Fibroblast of lung (primary cell): Measurements from ENCODE around the gene BCL6B. TPM values are rescaled to one million over a fixed set of nuclear protein-coding genes. Genes with fewer than 3 reads are reported as not detected.

Source experiments
- DNase-seq, 2 donors: peaks; one replicate each; pipeline versions ENCODE4 v3.0.0 to v3.0.0-alpha.2; 2010; ENCODE audit warnings: low read depth in 2 of 2
- H2AFZ ChIP-seq: 2 replicates; pipeline ENCODE4 v1.5.1; 2012; ENCODE audit warnings: low read length, control low read depth, inconsistent platforms
- H3K27ac ChIP-seq: 2 replicates; pipeline ENCODE4 v1.5.1; 2011; ENCODE audit warnings: low read length, control low read depth; ENCODE audit not compliant: insufficient read depth
- H3K27me3 ChIP-seq: 2 replicates; pipeline ENCODE4 v1.5.1; 2011; ENCODE audit warnings: mild to moderate bottlenecking, low read length; ENCODE audit not compliant: control insufficient read depth, insufficient read depth
- H3K36me3 ChIP-seq: 2 replicates; pipeline ENCODE4 v1.5.1; 2011; ENCODE audit warnings: low read length; ENCODE audit not compliant: control insufficient read depth, insufficient read depth
- H3K4me1 ChIP-seq: 2 replicates; pipeline ENCODE4 v1.5.1; 2011; ENCODE audit warnings: low read length; ENCODE audit not compliant: control insufficient read depth, insufficient read depth; ENCODE audit errors: extremely low read depth
- H3K4me2 ChIP-seq: 2 replicates; pipeline ENCODE4 v1.5.1; 2011; ENCODE audit warnings: low read length, control low read depth; ENCODE audit not compliant: insufficient read depth; ENCODE audit errors: extremely low read depth
- H3K4me3 ChIP-seq, 4 experiments: fragments of 200-600 bp in 1 of 4; sonication (generic) in 1 of 4; replicated peaks in 1 of 4; 2 replicates each; pipeline ENCODE4 v1.5.1; 2011 to 2016; ENCODE audit warnings: low read length in 4 of 4, low read depth in 3 of 4, mild to moderate bottlenecking in 3 of 4, control low read depth in 2 of 4, inconsistent platforms in 1 of 4, mixed read lengths in 1 of 4; ENCODE audit not compliant: insufficient read depth in 1 of 4; ENCODE audit errors: control extremely low read depth in 1 of 4
- H3K79me2 ChIP-seq: 2 replicates; pipeline ENCODE4 v1.5.1; 2012; ENCODE audit warnings: mild to moderate bottlenecking, low read length, inconsistent platforms; ENCODE audit not compliant: control insufficient read depth, insufficient read depth
- H3K9ac ChIP-seq: 2 replicates; pipeline ENCODE4 v1.5.1; 2011; ENCODE audit warnings: mild to moderate bottlenecking, low read length, control low read depth; ENCODE audit not compliant: insufficient read depth
- H3K9me3 ChIP-seq: 2 replicates; pipeline ENCODE4 v1.5.1; 2012; ENCODE audit warnings: low read depth, low read length; ENCODE audit not compliant: control insufficient read depth, insufficient read depth
- H4K20me1 ChIP-seq: 2 replicates; pipeline ENCODE4 v1.5.1; 2011; ENCODE audit warnings: low read length; ENCODE audit not compliant: control insufficient read depth, insufficient read depth; ENCODE audit errors: extremely low read depth
- EZH2 ChIP-seq: IDR thresholded peaks from 2 replicates; pipeline ENCODE4 v1.5.1; 2012; ENCODE audit warnings: low read length, control low read depth, mild to moderate bottlenecking; ENCODE audit errors: missing control alignments
- polyA plus RNA-seq, 2 donors: library from polyadenylated mRNA; depleted of rRNA in 1 of 2; stranded (reverse) in 1 of 2; unstranded in 1 of 2; fragments of >200 nt; gene quantifications; 2 replicates each; pipeline ENCODE4 v1.2.1, GENCODE V29; 2011 to 2012; ENCODE audit warnings: missing spikeins in 1 of 2
- total RNA-seq: library from RNA; depleted of rRNA; stranded (reverse); fragments of >200 nt; gene quantifications from 2 replicates; pipeline ENCODE4 v1.2.1, GENCODE V29; 2014
- TF ChIP-seq, protein P1 (sequence below), 2 donors: IDR thresholded peaks in 1 of 2; conservative IDR thresholded peaks in 1 of 2; 1 replicate in 1 of 2; 2 replicates in 1 of 2; pipeline ENCODE4 v1.5.1; 2011 to 2012; ENCODE audit warnings: low read length in 2 of 2, control low read depth in 1 of 2, inconsistent platforms in 1 of 2, low read depth in 1 of 2, mild to moderate bottlenecking in 1 of 2

Gene BCL6B
- total and polyA plus RNA-seq, 2 donors (not counting 1 experiment from before 2014, with no cell fraction given), result 0.02 to 0.50 TPM

DNA sequence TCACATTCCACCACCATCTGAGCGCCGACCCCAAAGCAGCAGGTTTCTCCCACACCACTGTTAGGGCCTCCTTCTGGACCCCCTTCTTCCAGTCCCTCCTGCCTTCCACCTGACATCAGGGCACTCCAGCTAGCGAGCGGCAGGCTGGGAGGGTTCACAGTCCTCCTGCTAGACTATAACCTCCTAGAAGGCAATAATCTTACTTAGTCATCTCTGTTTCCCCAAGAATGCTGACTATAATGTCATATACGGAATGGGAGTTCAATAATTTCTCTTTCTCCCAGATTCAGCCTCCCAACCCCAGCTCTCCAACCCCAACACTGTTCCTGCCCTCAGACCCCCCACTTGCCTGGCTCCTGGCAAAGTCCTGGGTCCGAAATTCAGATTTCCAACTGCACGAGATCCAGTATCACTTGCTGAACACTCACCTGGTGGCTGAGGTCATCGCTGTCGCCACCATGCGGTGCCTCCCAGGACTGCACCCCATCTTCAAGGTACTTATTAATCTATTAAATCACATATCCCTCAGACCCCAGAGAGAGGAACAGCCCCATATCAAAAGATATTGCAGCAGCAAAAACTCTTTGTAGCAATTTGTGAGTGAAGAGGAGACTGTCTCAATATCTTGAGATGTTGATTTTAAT is 21.4 kb upstream of the BCL6B start:
- Histone ChIP-seq H3K4me2 (no peak overlapping the region), H4K20me1 (peaks cover 2% of the 10 kb centered on the region), H3K9me3 (no peaks in the 10 kb centered on the region), H2AFZ (no peak overlapping the region), H3K36me3 (peaks cover 9% of the 10 kb centered on the region), H3K27me3 (no peaks in the 10 kb centered on the region), H3K4me1 (no peaks in the 10 kb centered on the region), H3K79me2 (no peaks in the 10 kb centered on the region), H3K4me3 (no peak overlapping the region), H3K27ac (no peak overlapping the region), H3K9ac (no peak overlapping the region)
- TF ChIP-seq, protein P1, sequence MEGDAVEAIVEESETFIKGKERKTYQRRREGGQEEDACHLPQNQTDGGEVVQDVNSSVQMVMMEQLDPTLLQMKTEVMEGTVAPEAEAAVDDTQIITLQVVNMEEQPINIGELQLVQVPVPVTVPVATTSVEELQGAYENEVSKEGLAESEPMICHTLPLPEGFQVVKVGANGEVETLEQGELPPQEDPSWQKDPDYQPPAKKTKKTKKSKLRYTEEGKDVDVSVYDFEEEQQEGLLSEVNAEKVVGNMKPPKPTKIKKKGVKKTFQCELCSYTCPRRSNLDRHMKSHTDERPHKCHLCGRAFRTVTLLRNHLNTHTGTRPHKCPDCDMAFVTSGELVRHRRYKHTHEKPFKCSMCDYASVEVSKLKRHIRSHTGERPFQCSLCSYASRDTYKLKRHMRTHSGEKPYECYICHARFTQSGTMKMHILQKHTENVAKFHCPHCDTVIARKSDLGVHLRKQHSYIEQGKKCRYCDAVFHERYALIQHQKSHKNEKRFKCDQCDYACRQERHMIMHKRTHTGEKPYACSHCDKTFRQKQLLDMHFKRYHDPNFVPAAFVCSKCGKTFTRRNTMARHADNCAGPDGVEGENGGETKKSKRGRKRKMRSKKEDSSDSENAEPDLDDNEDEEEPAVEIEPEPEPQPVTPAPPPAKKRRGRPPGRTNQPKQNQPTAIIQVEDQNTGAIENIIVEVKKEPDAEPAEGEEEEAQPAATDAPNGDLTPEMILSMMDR (conservative IDR thresholded peaks at IDR 0.05 in 1 of 2, IDR thresholded peaks at IDR 0.05 in 1 of 2; ENCODE audit: low read depth in 1 of 2, low read length in 2 of 2), result peak; percentile 55 to 70
- TF ChIP-seq EZH2, result no peak
- no peak for DNase-seq

DNA sequence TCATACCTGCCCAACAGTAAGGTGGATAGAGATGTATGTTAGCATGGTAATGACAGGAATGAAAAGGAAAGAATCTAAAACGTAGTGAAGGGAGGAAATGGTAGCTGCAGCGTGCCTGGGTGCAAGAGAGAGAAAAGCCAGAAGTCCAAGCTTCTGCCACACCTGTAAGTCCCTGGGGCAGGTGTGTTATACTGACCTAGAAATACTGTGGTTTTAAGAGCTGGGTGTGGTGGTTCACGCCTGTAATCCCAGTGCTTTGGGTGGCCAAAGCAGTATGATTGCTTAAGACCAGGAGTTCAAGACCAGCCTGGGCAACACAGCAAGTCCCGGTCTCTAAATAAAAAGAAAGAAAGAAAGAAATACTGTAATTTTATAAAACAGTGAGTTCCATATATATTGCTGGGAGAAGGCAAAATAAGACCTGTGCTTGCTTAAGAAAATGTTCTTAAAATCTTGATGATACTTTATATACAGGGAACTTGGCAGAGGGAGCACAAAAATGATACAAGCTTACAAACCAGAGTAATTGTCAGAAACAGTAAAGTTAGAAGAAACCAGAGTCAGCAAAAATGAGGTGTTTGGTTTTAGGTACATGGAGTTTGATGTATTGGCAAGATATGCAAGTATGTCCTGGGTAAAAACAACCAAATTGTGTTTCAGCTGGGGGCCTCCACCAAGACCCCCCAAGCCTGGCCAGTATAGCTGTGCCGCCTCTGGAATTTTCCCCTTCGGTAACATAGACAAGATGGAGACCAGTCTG is 20.4 kb upstream of the BCL6B start:
- H3K9me3 ChIP-seq, result no peaks in the 10 kb centered on the region
- H3K4me3 ChIP-seq, result no peak overlapping the region
- peaks cover 6% of the 10 kb centered on the region for H3K36me3 ChIP-seq
- no peaks in the 10 kb centered on the region for H3K27me3 ChIP-seq
- DNase-seq, result no peak
- no peaks in the 10 kb centered on the region for H3K4me1 ChIP-seq
- H4K20me1 ChIP-seq, result peaks cover 2% of the 10 kb centered on the region
- H3K27ac ChIP-seq, result no peak overlapping the region
- H3K4me2 ChIP-seq, result no peak overlapping the region
- TF ChIP-seq EZH2, result no peak
- TF ChIP-seq, protein P1 (conservative IDR thresholded peaks at IDR 0.05 in 1 of 2, IDR thresholded peaks at IDR 0.05 in 1 of 2; ENCODE audit: low read depth in 1 of 2, low read length in 2 of 2), result no peak
- H2AFZ ChIP-seq, result no peak overlapping the region
- no peak overlapping the region for H3K9ac ChIP-seq
- peaks cover 2% of the 10 kb centered on the region for H3K79me2 ChIP-seq

DNA sequence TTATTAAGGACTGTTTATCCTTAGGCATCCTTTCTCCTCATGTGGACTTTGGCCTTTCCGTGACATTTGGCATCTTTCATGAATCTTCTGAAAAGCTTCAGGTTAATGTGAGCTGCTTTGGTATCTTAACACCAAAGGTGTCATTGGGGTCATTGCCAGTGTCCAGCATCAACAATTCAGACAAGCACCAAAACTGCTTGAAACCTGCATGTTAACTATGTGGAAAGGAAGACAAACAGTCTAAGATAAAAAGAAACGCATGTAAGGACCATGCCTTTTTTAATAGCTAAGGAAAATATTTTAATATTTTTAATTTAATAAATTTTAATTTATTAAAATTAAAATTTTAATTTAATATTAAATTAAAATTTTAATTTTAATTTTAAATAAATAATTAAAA is 19.1 kb upstream of the BCL6B start:
- H3K9ac ChIP-seq, result no peak overlapping the region
- H3K27ac ChIP-seq, result no peak overlapping the region
- no peaks in the 10 kb centered on the region for H3K9me3 ChIP-seq
- H2AFZ ChIP-seq, result no peak overlapping the region
- no peak for DNase-seq
- no peaks in the 10 kb centered on the region for H4K20me1 ChIP-seq
- H3K4me1 ChIP-seq, result no peaks in the 10 kb centered on the region
- H3K79me2 ChIP-seq, result peaks cover 2% of the 10 kb centered on the region
- TF ChIP-seq EZH2, result no peak
- TF ChIP-seq, protein P1 (conservative IDR thresholded peaks at IDR 0.05 in 1 of 2, IDR thresholded peaks at IDR 0.05 in 1 of 2; ENCODE audit: low read depth in 1 of 2, low read length in 2 of 2), result no peak
- no peak overlapping the region for H3K4me2 ChIP-seq
- H3K4me3 ChIP-seq, result no peak overlapping the region
- no peaks in the 10 kb centered on the region for H3K27me3 ChIP-seq
- H3K36me3 ChIP-seq, result peaks cover 6% of the 10 kb centered on the region
